Measurements from ENCODE around the gene CFAP61. TPM values are rescaled to one million over a fixed set of nuclear protein-coding genes. Genes with fewer than 3 reads are reported as not detected.

CFAP61 gene
- total RNA-seq, 2 donors from 2014 or later: 1.0 to 1.9 TPM

- no peak for TF ChIP-seq CTCF (IDR thresholded peaks at IDR 0.05)
- Histone ChIP-seq H3K36me3 (no peaks in the 10 kb centered on the region), H3K9me3 (no peaks in the 10 kb centered on the region), H3K27me3 (no peaks in the 10 kb centered on the region), H3K4me1 (peaks cover 0 to 29% of the 10 kb centered on the region in 2 donors), H3K4me3 (peak overlapping the region; percentile 92 to 99), H3K27ac (peak overlapping the region; percentile 65 to 78)
- DNase-seq (ENCODE audit: low spot score): no peak
Observed at GRCh38 chr20:20017844-20018185, 34.5 kb upstream of the CFAP61 start.

GRCh38 chr20:20018366-20018765, 34.0 kb upstream of the CFAP61 start:
- TF ChIP-seq CTCF (IDR thresholded peaks at IDR 0.05): no peak
- H3K9me3 ChIP-seq: no peaks in the 10 kb centered on the region

GRCh38 chr20:20019123-20019522, 33.2 kb upstream of the CFAP61 start:
- no peaks in the 10 kb centered on the region for H3K27me3 ChIP-seq
- no peak for DNase-seq (ENCODE audit: low spot score)
- H3K4me1 ChIP-seq: peaks cover 0 to 29% of the 10 kb centered on the region in 2 donors
- no peaks in the 10 kb centered on the region for H3K36me3 ChIP-seq
- H3K9me3 ChIP-seq: no peaks in the 10 kb centered on the region
- TF ChIP-seq CTCF (IDR thresholded peaks at IDR 0.05): no peak
- H3K27ac ChIP-seq: no peak overlapping the region
- H3K4me3 ChIP-seq: no peak overlapping the region

More at GRCh38 chr20:20018366-20018765, 34.0 kb upstream of the CFAP61 start:
- H3K36me3 ChIP-seq: no peaks in the 10 kb centered on the region
- H3K4me1 ChIP-seq: peaks cover 0 to 29% of the 10 kb centered on the region in 2 donors
- DNase-seq (ENCODE audit: low spot score): no peak
- no peak overlapping the region for H3K27ac ChIP-seq
- peak overlapping the region; percentile 92 to 99 for H3K4me3 ChIP-seq
- H3K27me3 ChIP-seq: no peaks in the 10 kb centered on the region

GRCh38 chr20:20020908-20021307, 31.4 kb upstream of the CFAP61 start:
- Histone ChIP-seq H3K36me3 (no peaks in the 10 kb centered on the region), H3K4me3 (no peak overlapping the region), H3K27ac (no peak overlapping the region), H3K9me3 (no peaks in the 10 kb centered on the region), H3K4me1 (peaks cover 0 to 29% of the 10 kb centered on the region in 2 donors), H3K27me3 (no peaks in the 10 kb centered on the region)
- DNase-seq (ENCODE audit: low spot score): no peak
- no peak for TF ChIP-seq CTCF (IDR thresholded peaks at IDR 0.05)

- H3K27ac ChIP-seq: no peak overlapping the region
- H3K9me3 ChIP-seq: no peaks in the 10 kb centered on the region
- no peaks in the 10 kb centered on the region for H3K36me3 ChIP-seq
- H3K27me3 ChIP-seq: no peaks in the 10 kb centered on the region
- no peak for TF ChIP-seq CTCF (IDR thresholded peaks at IDR 0.05)
- no peak for DNase-seq (ENCODE audit: low spot score)
- H3K4me3 ChIP-seq: no peak overlapping the region
- peaks cover 0 to 29% of the 10 kb centered on the region in 2 donors for H3K4me1 ChIP-seq
Observed at GRCh38 chr20:20021835-20022234, 30.5 kb upstream of the CFAP61 start.

- H3K27ac ChIP-seq: no peak overlapping the region
- no peak overlapping the region for H3K4me3 ChIP-seq
- no peaks in the 10 kb centered on the region for H3K27me3 ChIP-seq
- no peak for TF ChIP-seq CTCF (IDR thresholded peaks at IDR 0.05)
- H3K9me3 ChIP-seq: no peaks in the 10 kb centered on the region
- peaks cover 0 to 29% of the 10 kb centered on the region in 2 donors for H3K4me1 ChIP-seq
- H3K36me3 ChIP-seq: peaks cover 4% of the 10 kb centered on the region
- no peak for DNase-seq (ENCODE audit: low spot score)
Observed at GRCh38 chr20:20022498-20022897, 29.8 kb upstream of the CFAP61 start.
